ENCODE results near the gene ENTREP3.

The ENTREP3 gene, protein sequence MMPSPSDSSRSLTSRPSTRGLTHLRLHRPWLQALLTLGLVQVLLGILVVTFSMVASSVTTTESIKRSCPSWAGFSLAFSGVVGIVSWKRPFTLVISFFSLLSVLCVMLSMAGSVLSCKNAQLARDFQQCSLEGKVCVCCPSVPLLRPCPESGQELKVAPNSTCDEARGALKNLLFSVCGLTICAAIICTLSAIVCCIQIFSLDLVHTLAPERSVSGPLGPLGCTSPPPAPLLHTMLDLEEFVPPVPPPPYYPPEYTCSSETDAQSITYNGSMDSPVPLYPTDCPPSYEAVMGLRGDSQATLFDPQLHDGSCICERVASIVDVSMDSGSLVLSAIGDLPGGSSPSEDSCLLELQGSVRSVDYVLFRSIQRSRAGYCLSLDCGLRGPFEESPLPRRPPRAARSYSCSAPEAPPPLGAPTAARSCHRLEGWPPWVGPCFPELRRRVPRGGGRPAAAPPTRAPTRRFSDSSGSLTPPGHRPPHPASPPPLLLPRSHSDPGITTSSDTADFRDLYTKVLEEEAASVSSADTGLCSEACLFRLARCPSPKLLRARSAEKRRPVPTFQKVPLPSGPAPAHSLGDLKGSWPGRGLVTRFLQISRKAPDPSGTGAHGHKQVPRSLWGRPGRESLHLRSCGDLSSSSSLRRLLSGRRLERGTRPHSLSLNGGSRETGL

GRCh38 chr1:155255243-155256007, at the start of gene ENTREP3:
TSS of gene ENTREP3 (minus strand) at chr1:155255483. CDS start at chr1:155254877, 606 bp downstream.
- TF ChIP-seq, protein P1, sequence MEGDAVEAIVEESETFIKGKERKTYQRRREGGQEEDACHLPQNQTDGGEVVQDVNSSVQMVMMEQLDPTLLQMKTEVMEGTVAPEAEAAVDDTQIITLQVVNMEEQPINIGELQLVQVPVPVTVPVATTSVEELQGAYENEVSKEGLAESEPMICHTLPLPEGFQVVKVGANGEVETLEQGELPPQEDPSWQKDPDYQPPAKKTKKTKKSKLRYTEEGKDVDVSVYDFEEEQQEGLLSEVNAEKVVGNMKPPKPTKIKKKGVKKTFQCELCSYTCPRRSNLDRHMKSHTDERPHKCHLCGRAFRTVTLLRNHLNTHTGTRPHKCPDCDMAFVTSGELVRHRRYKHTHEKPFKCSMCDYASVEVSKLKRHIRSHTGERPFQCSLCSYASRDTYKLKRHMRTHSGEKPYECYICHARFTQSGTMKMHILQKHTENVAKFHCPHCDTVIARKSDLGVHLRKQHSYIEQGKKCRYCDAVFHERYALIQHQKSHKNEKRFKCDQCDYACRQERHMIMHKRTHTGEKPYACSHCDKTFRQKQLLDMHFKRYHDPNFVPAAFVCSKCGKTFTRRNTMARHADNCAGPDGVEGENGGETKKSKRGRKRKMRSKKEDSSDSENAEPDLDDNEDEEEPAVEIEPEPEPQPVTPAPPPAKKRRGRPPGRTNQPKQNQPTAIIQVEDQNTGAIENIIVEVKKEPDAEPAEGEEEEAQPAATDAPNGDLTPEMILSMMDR (IDR thresholded peaks at IDR 0.05; ENCODE audit: borderline replicate concordance, control extremely low read depth, extremely low read depth, insufficient read depth, missing control alignments): no peak
- in situ Hi-C loops (cut with MboI; ENCODE audit: low sequenced_read_pairs, unreplicated experiment): no loop called here
- peak; percentile 96 for DNase-seq (ENCODE audit: low spot score)

GRCh38 chr1:155304558-155305063, 49.3 kb upstream of the ENTREP3 start:
- TF ChIP-seq, protein P1 (IDR thresholded peaks at IDR 0.05; ENCODE audit: borderline replicate concordance, control extremely low read depth, extremely low read depth, insufficient read depth, missing control alignments): no peak
- DNase-seq (ENCODE audit: low spot score): no peak
- in situ Hi-C loops (cut with MboI; ENCODE audit: low sequenced_read_pairs, unreplicated experiment): no loop called here

DNA sequence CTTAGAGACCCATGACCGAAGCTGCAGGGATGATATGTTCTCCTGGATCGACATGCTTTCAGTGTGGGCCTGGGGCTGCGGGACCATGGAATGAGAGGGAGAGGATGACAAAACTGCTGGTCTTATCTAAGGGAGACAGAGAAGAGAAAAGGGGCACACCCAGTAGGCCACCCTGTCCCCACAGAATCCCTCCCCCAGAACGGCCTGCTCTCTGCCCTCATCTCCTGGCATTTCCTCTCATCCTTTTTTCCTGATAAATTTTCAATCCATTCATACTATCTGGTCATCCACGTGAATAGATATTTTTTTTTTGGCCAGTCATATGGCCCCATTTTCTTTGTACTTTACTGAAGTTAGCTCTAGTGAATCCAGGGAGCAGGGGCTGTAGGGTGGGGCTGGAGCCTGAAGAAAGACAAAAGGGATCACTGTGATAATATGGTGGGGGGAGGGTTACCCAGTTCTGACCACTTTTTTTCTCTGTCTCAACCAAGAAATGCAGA, 46.1 kb upstream of the ENTREP3 start, which contains the start of gene PKLR:
Gene PKLR (minus strand): TSS at position 97 of the 500 bp plus-strand sequence. CDS start 43 bp downstream, at position 54.
- DNase-seq (ENCODE audit: low spot score): no peak
- in situ Hi-C loops (cut with MboI; ENCODE audit: low sequenced_read_pairs, unreplicated experiment): no loop called here

GRCh38 chr1:155300553-155301329, 45.5 kb upstream of the ENTREP3 start:
- TF ChIP-seq, protein P1 (IDR thresholded peaks at IDR 0.05; ENCODE audit: borderline replicate concordance, control extremely low read depth, extremely low read depth, insufficient read depth, missing control alignments): no peak
- DNase-seq (ENCODE audit: low spot score): no peak
- in situ Hi-C loops (cut with MboI; ENCODE audit: low sequenced_read_pairs, unreplicated experiment): no loop called here

More for the DNA sequence above, 46.1 kb upstream of the ENTREP3 start, which contains the start of gene PKLR:
- TF ChIP-seq, protein P1 (IDR thresholded peaks at IDR 0.05; ENCODE audit: borderline replicate concordance, control extremely low read depth, extremely low read depth, insufficient read depth, missing control alignments): no peak

DNA sequence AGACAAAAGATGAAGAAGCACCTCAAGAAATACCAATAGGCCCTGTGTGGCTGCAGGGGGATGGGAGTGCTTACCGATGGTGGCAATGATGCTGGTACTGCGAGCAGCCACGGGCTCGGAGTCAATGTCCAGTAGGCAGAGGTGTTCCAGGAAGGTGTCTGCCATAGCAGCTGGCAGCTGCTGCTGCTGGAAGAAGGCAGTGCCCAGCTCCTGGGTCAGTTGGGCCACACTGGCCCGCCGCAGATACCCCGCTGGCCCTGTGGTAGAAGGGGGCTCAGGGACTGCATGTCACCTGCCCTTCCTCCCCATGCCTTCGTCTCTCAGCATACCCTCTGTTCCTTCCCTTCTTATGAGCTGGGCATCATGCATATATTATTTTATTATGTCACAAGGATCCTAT, 44.7 kb upstream of the ENTREP3 start:
- DNase-seq (ENCODE audit: low spot score): no peak
- in situ Hi-C loops (cut with MboI; ENCODE audit: low sequenced_read_pairs, unreplicated experiment): no loop called here
- TF ChIP-seq, protein P1 (IDR thresholded peaks at IDR 0.05; ENCODE audit: borderline replicate concordance, control extremely low read depth, extremely low read depth, insufficient read depth, missing control alignments): no peak
